Stimulated activated CD4-positive, alpha-beta T cell treated with anti-CD3 and anti-CD28 coated beads, Interleukin-2, amount 100 ng/mL, for 24 hours (primary cell): ENCODE results near the gene ZP1.
"Not testable (repeated sequence)": the region's sequence is repeated elsewhere in the genome, so short reads cannot be mapped to it uniquely, and the experiment has no call there.

Experiments
- DNase-seq, 2 donors: peaks; one replicate each; pipeline ENCODE4 v3.0.0-alpha.2; 2020

Gene ZP1

DNA sequence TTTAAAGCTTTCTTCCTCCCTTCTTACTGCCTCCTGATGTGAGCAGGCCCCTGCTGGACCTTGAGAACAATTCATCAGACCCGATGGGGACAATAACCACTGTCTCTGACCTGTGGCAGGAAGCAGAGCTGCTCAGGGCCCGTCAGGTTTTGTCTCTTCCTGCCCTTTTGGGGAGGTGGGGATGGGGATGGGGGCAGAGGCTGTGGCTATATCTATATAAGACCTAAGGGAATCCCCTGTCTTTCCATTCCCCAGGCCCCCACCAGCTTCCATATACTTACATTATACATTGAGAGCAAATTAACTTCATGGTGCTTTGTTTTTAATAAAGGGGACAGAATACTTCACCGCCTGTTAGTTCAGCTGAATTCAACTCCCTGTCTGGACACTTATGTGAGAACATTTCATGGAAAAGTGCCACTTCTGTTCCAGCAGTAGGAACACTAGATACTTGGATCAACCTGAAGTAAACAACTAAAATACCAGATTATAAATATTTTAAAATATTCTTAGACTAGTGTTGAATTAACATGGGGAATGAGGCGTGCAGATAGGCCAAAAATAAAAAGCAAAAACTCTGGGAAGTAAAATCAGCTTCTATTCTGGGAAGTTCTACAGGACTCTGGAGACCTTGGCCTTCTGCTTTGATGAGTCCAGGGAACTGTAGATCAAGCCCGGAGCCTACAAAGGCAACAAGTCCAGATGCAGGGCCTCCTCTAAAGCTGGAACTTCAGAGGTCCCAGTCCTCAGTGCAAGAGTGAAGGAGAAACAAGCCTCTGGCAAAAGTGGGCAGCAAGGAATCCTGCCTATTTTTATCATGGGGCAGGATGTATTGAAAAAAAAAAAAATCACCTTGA lies 11.1 kb downstream of the ZP1 start:
- no peak for DNase-seq

DNA sequence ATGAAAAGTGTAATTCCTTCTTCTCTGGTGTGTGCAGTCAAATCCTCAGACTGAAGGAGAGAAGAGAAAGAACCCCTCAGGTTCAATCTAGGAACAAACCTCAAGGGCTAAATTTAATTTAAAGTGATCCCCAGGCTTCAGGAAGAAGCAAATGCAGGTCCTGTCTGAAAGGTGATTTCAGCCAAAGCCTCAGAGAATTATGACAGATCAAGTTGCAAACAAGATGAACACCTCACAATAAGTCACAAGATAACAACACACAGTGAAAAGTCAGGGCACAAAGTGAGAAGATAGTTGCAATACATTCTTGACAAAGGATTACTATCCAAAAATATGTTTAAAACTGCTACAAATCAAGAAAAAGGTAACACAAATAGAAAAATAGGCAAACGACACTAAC lies 11.8 kb downstream of the ZP1 start:
- DNase-seq, result no peak

DNA sequence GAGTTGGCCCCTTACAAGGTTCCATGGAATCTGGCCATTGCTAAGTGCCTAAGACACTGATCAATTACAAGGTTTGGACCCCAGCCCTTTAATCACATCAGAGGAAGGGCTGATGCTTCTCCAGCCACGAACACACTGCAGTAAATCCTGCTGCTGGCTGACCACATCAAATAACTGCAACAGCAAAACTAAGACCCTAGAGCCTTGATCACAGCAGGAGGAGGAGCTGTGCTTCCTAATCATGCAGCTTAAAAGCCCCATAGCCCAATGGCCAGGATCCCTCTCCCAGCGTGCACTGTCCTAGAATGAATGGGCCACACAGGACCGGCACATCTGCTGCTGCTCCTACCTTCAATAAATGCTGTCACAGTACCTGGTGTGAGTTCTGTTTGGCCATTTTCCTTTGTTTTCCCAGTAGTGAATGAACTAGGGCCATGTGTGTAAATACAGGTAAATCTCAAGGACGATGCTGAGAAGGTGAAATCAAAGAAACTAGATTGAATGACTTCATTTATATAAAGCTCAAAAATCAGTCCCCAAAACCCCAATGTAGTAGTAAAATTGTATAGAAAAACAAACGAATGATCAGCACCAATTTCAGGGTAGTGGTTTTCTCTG lies 12.7 kb downstream of the ZP1 start:
- DNase-seq, result no peak

DNA sequence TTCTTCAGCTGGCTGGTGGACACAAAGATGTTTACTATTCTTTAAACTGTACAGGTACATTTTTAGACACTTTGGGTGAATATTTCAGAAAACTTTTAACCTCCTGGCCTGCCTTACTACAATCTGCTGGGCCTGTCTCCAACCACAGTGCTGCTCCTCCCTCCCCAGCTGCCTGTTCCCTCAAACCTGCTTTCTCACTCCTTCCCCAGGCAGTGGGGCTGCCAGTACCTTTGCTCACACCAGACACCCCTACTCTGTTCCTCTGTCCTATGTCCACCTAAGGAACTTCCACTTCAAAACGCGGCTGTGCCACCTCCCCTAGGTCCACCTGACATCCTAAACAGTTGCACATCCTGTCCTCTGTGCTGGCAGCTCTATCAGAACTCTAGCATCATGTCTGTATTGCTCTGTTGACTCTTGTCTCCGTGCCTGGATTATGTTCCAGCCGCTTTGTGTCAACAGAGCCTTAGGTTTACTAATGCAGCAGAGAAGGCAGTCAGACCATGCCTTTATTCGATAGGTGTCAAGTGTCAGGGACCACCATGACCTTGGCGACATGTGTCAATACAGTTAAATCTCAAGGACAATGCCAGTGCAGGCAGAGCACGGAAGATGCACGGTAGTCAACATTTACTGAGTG lies 13.4 kb downstream of the ZP1 start:
- DNase-seq, result no peak

DNA sequence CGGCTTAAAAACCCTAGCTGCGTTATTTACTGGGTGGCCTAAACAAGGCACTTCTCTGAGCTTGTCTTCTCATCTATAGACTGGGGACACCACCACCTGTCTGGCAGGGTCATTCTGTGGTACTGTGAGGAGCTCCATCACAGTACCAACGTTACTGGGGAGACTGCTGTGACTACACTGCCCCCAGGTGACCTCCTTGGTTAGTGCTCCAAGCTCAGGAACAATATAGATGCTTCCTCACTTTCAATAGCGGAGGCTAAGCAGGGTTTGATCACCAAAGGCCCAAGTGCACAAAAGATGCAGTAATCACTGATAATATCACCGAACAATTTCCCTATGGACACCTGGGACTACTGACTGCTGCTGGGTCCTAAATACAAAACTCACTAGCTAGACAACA lies 20.2 kb downstream of the ZP1 start:
- peak in 1 of 2 donors; percentile 36 for DNase-seq

DNA sequence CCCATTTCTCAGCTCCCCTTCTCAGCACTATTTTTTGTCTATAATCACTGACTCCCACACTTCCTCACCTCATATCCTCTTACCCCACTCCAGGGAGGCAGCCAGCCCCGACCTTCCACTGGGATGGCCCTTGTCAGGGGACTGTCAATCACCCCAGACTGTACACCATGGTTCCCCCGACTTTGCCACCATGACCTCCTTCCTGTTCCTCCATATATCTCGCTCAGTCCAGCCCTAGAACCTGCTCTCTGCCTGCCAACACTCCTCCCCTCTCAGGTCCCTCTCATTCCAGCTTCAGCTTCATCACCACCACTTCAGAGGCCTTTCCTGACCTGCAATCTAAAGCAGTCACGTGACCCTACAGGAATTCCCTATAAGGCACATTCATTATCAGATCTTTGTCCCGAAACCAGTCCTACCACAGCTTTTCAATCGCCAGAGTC lies 22.5 kb downstream of the ZP1 start:
- no peak for DNase-seq

DNA sequence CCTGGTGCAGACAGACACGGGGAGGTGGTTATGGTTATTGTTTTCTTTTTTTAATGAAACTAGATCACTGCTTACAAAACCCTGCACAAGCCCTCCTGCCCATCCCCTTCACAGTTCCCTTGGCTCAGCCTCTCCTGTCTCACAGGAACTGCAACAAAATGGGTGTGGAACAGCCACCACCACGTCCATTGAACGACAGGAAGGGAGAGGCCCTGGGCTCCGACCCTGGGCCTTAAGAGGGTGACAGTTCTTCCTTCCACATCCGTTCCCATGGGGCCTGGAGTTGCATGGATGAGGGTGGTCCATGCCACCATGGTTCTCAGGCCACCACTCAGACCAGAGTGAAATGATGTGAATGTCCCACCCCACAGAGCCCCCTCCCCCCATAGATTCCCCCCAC lies 23.4 kb downstream of the ZP1 start:
- no peak for DNase-seq

DNA sequence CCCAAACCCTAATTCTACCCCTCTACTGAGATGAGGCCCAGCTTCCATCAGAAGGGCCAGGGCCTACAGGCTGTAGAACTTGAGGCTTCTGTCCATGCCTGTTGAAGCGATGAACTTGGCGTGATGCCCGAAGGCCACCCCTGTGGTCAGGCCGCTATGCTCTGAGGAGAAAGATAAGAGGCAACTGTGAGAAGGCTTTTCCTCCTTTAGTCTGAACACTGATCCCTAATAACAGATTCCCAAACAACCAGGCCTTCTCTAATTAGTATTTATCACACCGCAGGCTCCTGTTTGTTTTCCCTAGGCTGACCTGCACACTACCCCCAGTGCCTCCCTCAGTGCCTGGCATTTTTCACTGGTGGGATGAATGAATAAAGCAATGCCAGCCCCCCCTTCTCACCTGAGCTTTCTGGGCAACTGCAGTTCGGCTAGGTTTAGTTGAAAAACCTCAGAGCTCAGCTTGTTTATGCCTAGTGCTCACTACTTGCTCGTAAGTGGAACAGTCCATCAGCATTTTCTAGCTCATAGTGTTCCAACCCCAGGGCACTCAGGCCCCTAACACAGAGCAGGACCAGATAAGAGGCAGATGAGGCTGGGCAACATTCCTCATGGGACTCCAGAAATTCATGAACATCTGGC lies 23.9 kb downstream of the ZP1 start:
- no peak for DNase-seq

DNA sequence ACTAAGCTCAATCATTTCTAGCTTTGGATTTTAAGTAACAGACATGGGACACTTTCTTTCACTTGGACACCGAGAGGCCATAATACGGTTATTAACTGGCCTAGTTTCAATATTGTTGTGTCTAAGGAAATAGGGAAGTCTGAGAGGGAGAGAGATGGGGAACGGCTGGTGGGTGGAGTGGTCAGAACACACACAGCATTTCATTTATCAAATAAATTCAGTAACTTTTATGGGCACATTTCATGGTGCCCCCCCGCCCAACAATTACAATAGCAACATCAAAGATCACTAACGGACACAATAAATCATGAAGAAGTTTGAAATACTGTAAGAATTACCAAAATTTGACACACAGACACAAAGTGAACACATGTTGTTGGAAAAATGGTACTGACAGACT lies 28.3 kb downstream of the ZP1 start:
- DNase-seq, result no peak

DNA sequence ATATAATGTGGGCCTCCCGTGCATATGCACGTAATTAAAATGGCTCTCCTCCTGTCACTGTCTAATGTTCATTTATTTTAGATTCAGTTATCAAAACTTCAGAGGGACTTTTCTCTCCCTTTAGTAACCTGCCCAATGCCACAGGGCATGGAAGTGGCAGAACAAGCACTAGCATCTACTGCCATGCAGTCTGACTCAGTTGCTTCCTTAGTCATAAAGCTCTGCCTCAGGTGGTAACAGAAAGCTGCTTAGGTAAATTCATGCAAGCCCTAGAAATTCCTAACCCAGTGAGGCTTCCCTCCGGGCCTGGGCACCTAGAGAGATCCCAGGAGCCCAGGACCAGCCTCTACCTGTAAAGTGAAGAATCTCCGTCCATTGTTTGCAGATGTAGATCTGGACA lies 30.2 kb downstream of the ZP1 start:
- DNase-seq, result no peak

DNA sequence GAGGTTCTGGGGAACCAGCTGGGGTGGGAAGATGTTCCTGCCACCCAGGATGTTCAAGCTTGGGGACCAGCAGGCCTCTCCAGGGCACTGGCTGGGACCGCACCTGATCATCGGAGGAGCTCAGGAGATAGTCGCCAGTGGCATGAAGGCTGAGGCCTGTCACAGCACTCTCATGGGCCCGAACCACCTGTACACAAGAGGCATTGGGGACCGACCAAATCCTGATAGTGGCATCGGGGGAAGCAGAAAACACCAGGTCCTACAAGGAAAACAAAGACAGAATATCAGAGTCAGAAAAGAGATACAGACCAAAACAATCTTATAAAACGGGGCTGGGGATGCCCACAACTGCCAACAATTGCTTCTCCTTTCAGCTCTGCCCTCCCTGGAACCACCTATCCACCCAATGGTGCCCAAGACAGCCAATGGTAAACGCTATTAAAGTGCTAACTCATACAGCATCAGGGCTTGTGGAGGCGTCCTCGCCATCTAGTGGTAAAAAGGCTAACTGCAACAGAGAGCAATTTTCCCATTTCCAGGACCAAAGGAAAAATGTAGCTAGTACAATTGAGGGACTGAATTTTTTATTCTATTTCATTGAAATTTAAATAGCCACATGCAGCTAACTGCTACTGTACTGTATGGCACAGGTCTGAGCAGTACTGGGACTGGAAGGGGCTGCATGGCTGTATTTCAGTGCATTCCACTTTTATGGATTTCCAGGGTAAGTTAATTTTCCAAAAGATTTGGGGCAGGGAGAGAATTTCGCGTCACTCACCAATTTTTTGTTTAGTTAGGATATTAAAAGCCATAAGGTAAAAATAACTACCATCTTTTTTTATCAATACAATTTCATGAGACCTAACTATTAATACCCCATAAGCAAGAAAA lies 31.9 kb downstream of the ZP1 start:
- peak in 1 of 2 donors; percentile 41 for DNase-seq

DNA sequence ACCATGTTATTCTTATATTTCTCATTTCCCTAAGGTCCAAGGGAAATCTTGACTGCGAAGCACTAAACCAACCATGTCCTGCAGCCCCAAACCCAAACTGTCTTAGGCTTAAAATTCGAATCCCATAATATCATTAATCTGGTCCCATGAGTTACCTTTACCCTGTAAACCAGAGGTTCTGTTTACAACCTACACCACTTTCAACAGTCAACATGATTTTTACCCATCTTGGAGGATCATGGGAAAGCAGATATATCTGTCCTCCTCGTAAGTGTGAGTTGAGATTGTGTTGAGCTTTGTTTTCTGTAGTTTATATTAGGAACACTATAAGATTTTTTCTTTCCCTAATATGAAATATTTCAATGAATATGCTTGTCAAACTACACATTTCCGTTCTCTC lies 32.6 kb downstream of the ZP1 start:
- DNase-seq, result no peak

DNA sequence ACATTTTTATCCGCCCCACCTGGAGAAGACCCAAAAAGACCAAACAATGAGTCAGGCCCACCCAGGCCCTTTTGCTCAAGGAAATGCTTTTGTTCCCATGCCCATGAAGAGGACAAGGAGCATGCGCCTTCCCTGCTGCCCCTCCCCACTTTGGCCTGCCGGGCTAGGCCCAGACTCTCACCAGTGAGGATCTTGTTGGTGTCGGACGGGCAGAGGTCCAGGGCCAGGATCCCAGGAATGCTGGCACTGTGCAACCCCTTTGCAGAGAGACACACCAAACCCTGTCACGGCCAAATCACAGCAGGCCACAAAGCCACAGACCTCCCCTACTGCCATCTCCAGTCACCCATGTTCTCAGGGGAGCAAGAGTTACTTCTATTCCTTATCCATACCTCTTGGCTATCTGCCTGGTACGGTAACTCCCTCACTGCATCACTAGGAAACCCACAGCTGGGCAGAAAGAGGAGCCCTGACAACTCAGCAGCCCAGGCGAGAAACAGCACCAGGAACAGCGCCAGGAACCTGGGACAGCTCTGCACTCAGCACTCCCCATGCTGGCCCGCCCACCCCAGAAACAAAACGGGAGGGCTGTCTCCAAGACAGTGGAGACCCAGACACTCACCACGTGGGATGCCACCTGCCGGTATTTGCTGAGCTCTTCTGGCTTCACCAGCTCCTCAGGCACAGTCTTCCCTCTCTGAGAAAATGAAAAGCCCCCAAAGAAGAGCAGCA lies 33.5 kb downstream of the ZP1 start:
- no peak for DNase-seq

DNA sequence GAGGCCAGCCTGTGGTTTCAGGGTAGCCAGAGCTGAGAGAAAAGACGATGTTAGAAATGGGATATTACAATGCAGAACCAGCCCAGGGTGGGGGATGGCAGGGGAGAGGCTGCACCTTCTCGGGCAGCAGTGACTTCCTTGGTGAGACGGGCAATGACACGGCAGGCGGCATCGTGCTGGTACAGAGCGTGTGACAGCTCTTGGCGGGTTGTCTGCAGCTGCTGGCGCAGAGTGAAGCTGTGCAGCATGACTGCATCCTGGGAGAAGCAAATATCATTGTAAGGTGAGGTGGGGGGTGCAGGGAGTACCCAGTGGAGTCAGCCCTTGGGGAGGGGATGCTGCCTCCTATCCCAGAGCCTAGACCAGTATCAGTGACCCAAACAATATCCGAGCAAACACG lies 35.3 kb downstream of the ZP1 start:
- no peak for DNase-seq

DNA sequence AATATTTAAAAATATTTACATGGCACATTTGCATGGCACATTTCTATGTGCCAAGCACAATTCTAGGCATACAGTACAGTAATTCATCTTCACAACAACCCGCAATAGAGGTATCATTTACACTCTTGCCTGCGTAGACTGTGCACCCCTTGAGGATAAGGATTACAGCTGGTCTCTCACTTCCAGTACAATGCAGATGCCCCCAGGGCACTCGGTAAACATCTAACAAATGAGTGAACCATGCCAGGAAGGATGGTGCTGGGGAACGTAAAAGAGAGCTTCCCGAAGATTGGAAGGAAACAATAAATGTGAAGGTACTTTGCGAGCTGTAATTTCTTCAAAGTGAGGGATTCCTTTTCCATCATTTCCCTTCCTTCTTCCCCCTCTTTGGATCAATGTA lies 37.7 kb downstream of the ZP1 start:
- no peak for DNase-seq

DNA sequence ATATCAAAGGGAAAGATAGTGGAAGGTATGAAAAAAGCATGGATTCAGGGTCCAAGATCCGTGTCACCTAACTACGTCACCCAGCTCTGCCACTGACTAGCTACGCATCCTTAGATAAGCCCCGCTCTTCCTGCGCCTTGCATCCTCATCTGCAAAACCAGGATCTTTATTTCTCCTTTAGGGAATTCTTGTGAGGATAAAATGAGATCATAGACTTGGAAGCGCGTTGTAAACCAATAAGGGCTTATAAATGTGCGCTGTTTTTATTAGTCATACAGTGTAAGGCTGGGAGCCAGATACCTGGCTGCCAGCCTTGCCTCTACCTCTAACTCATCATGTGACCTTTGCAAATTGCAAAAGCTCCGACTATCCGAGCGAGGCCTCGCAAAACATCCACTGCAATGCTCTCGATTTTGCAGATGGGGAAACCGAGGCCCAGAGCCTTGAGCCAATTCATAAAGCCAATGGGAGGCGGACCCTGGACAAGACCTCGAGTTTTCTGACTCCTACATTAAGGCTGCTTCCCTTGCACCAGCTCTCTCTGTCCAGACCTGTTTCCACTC lies 38.3 kb downstream of the ZP1 start:
- peak in 1 of 2 donors; percentile 18 for DNase-seq

DNA sequence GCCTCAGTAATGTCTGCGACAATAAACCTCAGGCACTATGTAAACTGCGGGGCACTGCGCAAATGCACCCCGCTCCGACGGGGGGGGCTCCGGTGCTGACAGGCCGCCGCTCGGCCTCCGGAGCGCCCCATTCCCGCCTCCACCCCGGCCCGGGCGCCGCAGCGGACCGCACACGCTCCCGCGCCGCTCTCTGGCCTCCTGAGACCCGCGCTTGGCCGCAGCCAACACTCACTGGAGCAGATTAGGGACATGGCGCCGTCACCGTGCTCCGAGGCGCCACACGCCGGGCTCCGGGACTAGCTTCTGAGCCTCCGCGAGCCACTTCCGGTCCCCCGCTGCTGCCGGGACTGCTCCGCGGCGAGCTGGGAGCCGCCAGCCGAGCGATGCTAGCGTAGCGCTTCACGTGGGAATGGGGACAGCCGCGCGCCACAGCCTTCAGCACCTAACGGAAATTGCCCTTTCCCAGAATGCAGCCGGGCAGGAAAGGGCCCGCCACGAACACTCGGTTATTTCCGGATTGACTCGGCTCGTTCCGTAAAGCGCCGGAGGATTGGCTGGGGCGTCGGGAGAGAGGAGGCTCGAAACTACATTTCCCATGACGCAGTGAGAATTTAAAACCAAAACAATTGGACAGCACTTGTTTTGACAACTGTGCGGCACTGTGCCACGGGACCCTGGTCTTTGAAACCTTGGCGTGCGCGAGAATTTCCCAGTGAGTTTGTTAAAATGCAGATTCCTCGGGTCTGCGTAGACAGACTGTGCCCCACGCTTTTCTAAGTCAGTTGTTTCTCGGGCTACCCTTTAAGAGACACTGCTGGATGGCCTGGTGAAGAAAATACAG lies 39.0 kb downstream of the ZP1 start, which contains the start of gene PRPF19:
Gene PRPF19, minus strand, starts transcription at position 454 of the 841 bp plus-strand sequence. Its CDS starts 203 bp downstream, at position 251.
- DNase-seq, result peak; percentile 99

DNA sequence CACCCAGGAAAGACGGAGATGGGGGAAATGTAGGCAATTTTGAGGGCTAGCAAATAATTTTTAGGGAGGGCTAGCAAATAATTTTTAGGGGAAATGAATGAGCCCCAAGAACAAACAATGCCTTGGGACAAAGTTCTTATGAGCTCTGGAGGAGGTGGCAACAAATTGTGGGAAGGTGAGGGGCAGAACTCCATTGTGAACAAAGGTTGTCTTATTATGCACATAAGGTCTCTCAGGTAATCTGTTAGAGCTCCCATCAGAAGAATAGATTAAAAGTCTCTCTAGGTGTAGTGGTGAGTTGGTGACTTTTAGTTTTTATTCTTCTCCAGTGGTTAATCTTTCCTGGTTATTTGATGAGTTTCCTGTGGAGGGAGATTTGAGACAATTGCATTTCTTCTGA lies 41.5 kb downstream of the ZP1 start:
- DNase-seq, result no peak

DNA sequence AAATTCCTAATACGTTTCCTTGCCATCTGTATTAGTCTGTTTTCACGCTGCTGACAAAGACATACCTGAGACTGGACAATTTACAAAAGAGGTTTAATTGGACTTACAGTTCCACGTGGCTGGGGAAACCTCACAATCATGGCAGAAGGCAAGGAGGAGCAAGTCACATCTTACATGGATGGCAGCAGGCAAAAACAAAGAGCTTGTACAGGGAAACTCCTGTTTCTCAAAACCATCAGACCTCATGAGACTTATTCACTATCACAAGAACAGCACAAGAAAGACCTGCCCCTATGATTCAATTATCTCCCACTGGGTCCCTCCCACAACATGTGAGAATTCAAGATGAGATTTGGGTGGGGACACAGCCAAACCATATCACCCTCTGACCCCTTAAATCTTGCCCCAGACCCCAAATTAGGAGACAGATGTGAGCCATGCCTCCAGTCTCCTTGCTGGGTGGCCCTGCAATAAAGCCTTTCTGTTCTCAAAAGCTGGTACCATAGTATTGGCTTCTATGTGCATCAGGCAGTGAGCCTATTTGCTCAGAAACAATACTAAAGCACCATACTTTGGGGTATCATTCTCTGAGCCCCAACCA lies 42.4 kb downstream of the ZP1 start:
- not testable (repeated sequence) for DNase-seq

DNA sequence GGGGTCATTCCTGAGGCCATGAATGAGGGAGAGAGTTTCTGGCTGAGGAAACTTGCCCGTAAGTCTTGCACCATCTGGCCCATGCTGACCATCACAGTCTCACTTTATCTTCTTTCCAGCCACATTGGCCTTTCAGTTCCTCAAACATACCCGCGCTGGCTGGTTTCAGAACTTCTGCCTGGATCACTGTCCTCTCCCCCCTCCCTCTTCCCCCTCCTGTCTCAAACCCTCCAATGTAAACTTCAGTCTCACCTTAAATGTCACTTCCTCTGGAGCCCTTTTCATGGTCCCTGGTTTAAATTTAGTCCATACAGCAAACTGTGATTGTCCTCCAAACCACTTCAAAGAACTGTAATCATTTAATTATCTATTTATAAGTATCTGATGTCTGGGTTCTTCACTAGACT lies 42.9 kb downstream of the ZP1 start:
- no peak for DNase-seq
